Hepatocyte (in vitro differentiated cells): ENCODE data around the gene GBX1. TPM values are rescaled to one million over a fixed set of nuclear protein-coding genes. Genes with fewer than 3 reads are reported as not detected.

ENCODE experiments used
- DNase-seq: peaks from one replicate; pipeline ENCODE4 v3.0.0-alpha.2; 2016; ENCODE audit warnings: low spot score
- H2AFZ ChIP-seq: fragments of 200-600 bp; sonication (generic); 2 replicates; pipeline ENCODE4 v1.6.0; 2016; ENCODE audit warnings: antibody characterized with exemption, mild to moderate bottlenecking
- H3K27ac ChIP-seq: fragments of 200-600 bp; sonication (generic); 2 replicates; pipeline ENCODE4 v1.5.1; 2016; ENCODE audit warnings: mild to moderate bottlenecking
- H3K27me3 ChIP-seq: fragments of 200-600 bp; sonication (generic); 2 replicates; pipeline ENCODE4 v1.6.1; 2016
- H3K36me3 ChIP-seq: fragments of 200-600 bp; sonication (generic); replicated peaks from 2 replicates; pipeline ENCODE4 v1.5.1; 2016; ENCODE audit warnings: low read depth; ENCODE audit not compliant: insufficient read depth
- H3K4me1 ChIP-seq: fragments of 200-600 bp; sonication (generic); 2 replicates; pipeline ENCODE4 v1.5.1; 2016; ENCODE audit warnings: mild to moderate bottlenecking, moderate library complexity; ENCODE audit not compliant: insufficient read depth
- H3K4me2 ChIP-seq: fragments of 200-600 bp; sonication (generic); 2 replicates; pipeline ENCODE4 v1.6.0; 2016
- H3K4me3 ChIP-seq: fragments of 200-600 bp; sonication (generic); 2 replicates; pipeline ENCODE4 v1.5.1; 2016; ENCODE audit warnings: mild to moderate bottlenecking
- H3K79me2 ChIP-seq: fragments of 200-600 bp; sonication (generic); 2 replicates; pipeline ENCODE4 v1.6.0; 2017; ENCODE audit warnings: mild to moderate bottlenecking
- H3K9me2 ChIP-seq: fragments of 200-600 bp; sonication (generic); replicated peaks from 2 replicates; pipeline ENCODE4 v1.6.0; 2017; ENCODE audit warnings: mild to moderate bottlenecking; ENCODE audit not compliant: insufficient read depth
- H3K9me3 ChIP-seq: fragments of 200-600 bp; sonication (generic); 2 replicates; pipeline ENCODE4 v1.5.1; 2016; ENCODE audit warnings: low read depth, mild to moderate bottlenecking
- H4K20me1 ChIP-seq: fragments of 200-600 bp; sonication (generic); 2 replicates; pipeline ENCODE4 v1.6.0; 2016; ENCODE audit warnings: mild to moderate bottlenecking; ENCODE audit not compliant: insufficient read depth, poor library complexity, severe bottlenecking
- CTCF ChIP-seq: fragments of 200-600 bp; sonication (generic); IDR thresholded peaks from 2 replicates; pipeline ENCODE4 v1.5.1; 2016; ENCODE audit warnings: antibody characterized with exemption, mild to moderate bottlenecking; ENCODE audit not compliant: poor library complexity
- EZH2 ChIP-seq: fragments of 200-600 bp; sonication (generic); IDR thresholded peaks from 2 replicates; pipeline ENCODE4 v1.6.1; 2016; ENCODE audit warnings: antibody characterized with exemption, mild to moderate bottlenecking, borderline replicate concordance
- EZH2phosphoT487 ChIP-seq: fragments of 200-600 bp; sonication (generic); IDR thresholded peaks from one replicate; pipeline ENCODE4 v1.6.1; 2018; ENCODE audit warnings: antibody characterized with exemption, mild to moderate bottlenecking, low read depth, moderate library complexity; ENCODE audit not compliant: unreplicated experiment, severe bottlenecking
- WGBS: methylation state at CpG from one replicate; pipeline ENCODE4 v1.1.6; 2016; ENCODE audit warnings: low lambda C conversion rate; ENCODE audit errors: missing lambda C conversion rate; 5-methylcytosine and 5-hydroxymethylcytosine counted together
- polyA plus RNA-seq: library from polyadenylated mRNA; unstranded; fragments of >200 nt; fragmentation: Nextera tagmentation; extraction: Ambion mirVana; gene quantifications from 2 replicates; pipeline ENCODE4 v1.2.1, GENCODE V29; 2016
- total RNA-seq: library from RNA; depleted of rRNA; stranded (reverse); fragments of >200 nt; gene quantifications from 2 replicates; pipeline ENCODE4 v1.2.3, GENCODE V29; 2014

Gene GBX1
- total and polyA plus RNA-seq, 2 experiments from 2014 or later = not detected

- no peak for TF ChIP-seq CTCF
- no peak for TF ChIP-seq EZH2phosphoT487
- no peak for TF ChIP-seq EZH2
- Histone ChIP-seq H2AFZ (no peak overlapping the region), H3K4me2 (no peak overlapping the region), H3K9me3 (no peaks in the 10 kb centered on the region), H3K4me1 (no peaks in the 10 kb centered on the region), H3K27me3 (peaks cover 5% of the 10 kb centered on the region), H4K20me1 (no peaks in the 10 kb centered on the region), H3K9me2 (no peaks in the 10 kb centered on the region), H3K27ac (no peak overlapping the region), H3K36me3 (no peaks in the 10 kb centered on the region), H3K79me2 (no peaks in the 10 kb centered on the region), H3K4me3 (no peak overlapping the region)
- WGBS = 79% methylated on average over 13 of the region's 22 CpGs
- DNase-seq = no peak
Measured at GRCh38 chr7:151187409-151188251, 20.1 kb upstream of the GBX1 start.

GRCh38 chr7:151186640-151187408 lies 19.3 kb upstream of the GBX1 start, which contains the start of gene ASB10:
Gene ASB10, minus strand, starts transcription at chr7:151187250. Its CDS starts 120 bp downstream, at chr7:151187130.
- no peaks in the 10 kb centered on the region for H3K9me3 ChIP-seq
- no peak within 1 kb of the TSS for H3K4me2 ChIP-seq
- no peaks in the 10 kb centered on the region for H3K36me3 ChIP-seq
- H4K20me1 ChIP-seq = no peaks in the 10 kb centered on the region
- WGBS = 86% methylated on average over 21 of the region's 22 CpGs
- no peaks in the 10 kb centered on the region for H3K4me1 ChIP-seq
- TF ChIP-seq EZH2phosphoT487 (no peak), EZH2 (no peak)
- peaks cover 5% of the 10 kb centered on the region for H3K27me3 ChIP-seq
- no peak within 1 kb of the TSS for H3K4me3 ChIP-seq
- H3K27ac ChIP-seq = no peak within 1 kb of the TSS
- H3K9me2 ChIP-seq = no peaks in the 10 kb centered on the region
- DNase-seq = no peak
- no peak within 1 kb of the TSS for H2AFZ ChIP-seq
- no peaks in the 10 kb centered on the region for H3K79me2 ChIP-seq

- Histone ChIP-seq H4K20me1 (no peaks in the 10 kb centered on the region), H3K27me3 (peaks cover 5% of the 10 kb centered on the region), H3K27ac (no peak overlapping the region), H3K9me3 (no peaks in the 10 kb centered on the region), H3K4me3 (no peak overlapping the region), H3K4me2 (no peak overlapping the region), H3K36me3 (no peaks in the 10 kb centered on the region), H3K4me1 (no peaks in the 10 kb centered on the region), H3K9me2 (no peaks in the 10 kb centered on the region), H3K79me2 (no peaks in the 10 kb centered on the region), H2AFZ (no peak overlapping the region)
- no peak for DNase-seq
- 92% methylated on average over 13 of the region's 16 CpGs for WGBS
- no peak for TF ChIP-seq EZH2phosphoT487
- TF ChIP-seq CTCF = no peak
Measured at GRCh38 chr7:151185762-151186639, 18.5 kb upstream of the GBX1 start.
